ENCODE data around the gene TMEM132C. TPM values are rescaled to one million over a fixed set of nuclear protein-coding genes. Genes with fewer than 3 reads are reported as not detected.

Gene TMEM132C
- total RNA-seq, 1 experiment from 2014 or later = not detected

GRCh38 chr12:128709660-128710059, 442.7 kb downstream of the TMEM132C start:
- H3K9me3 Mint-ChIP-seq = peaks cover 65% of the 10 kb centered on the region
- CTCF ChIA-PET = no interaction called here

More at GRCh38 chr12:128709660-128710059, 442.7 kb downstream of the TMEM132C start:
- no peak for ATAC-seq
- TF ChIP-seq, protein P1, sequence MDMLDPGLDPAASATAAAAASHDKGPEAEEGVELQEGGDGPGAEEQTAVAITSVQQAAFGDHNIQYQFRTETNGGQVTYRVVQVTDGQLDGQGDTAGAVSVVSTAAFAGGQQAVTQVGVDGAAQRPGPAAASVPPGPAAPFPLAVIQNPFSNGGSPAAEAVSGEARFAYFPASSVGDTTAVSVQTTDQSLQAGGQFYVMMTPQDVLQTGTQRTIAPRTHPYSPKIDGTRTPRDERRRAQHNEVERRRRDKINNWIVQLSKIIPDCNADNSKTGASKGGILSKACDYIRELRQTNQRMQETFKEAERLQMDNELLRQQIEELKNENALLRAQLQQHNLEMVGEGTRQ (CRISPR knock-in tag; IDR thresholded peaks at IDR 0.05) = no peak
- TF ChIP-seq HMGA2 (CRISPR knock-in tag; IDR thresholded peaks at IDR 0.05) (no peak), ZNF263 (CRISPR knock-in tag; IDR thresholded peaks at IDR 0.05; ENCODE audit: low read depth) (no peak), ZNF416 (CRISPR knock-in tag; IDR thresholded peaks at IDR 0.05) (no peak), ETV6 (CRISPR knock-in tag; IDR thresholded peaks at IDR 0.05) (no peak), ZNF317 (CRISPR knock-in tag; IDR thresholded peaks at IDR 0.05; ENCODE audit: borderline replicate concordance, low read depth) (no peak), SMAD3 (CRISPR knock-in tag; IDR thresholded peaks at IDR 0.05; ENCODE audit: borderline replicate concordance) (no peak), ZNF425 (CRISPR knock-in tag; conservative IDR thresholded peaks at IDR 0.05) (no peak), CTCF (IDR thresholded peaks at IDR 0.05) (no peak), ZBTB21 (CRISPR knock-in tag; IDR thresholded peaks at IDR 0.05; ENCODE audit: borderline replicate concordance) (no peak), JUN (CRISPR knock-in tag; IDR thresholded peaks at IDR 0.05) (no peak)
- TF ChIP-seq, protein P2, sequence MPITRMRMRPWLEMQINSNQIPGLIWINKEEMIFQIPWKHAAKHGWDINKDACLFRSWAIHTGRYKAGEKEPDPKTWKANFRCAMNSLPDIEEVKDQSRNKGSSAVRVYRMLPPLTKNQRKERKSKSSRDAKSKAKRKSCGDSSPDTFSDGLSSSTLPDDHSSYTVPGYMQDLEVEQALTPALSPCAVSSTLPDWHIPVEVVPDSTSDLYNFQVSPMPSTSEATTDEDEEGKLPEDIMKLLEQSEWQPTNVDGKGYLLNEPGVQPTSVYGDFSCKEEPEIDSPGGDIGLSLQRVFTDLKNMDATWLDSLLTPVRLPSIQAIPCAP (CRISPR knock-in tag; IDR thresholded peaks at IDR 0.05) = no peak
- TF ChIP-seq, protein P3, sequence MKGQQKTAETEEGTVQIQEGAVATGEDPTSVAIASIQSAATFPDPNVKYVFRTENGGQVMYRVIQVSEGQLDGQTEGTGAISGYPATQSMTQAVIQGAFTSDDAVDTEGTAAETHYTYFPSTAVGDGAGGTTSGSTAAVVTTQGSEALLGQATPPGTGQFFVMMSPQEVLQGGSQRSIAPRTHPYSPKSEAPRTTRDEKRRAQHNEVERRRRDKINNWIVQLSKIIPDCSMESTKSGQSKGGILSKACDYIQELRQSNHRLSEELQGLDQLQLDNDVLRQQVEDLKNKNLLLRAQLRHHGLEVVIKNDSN (CRISPR knock-in tag; IDR thresholded peaks at IDR 0.05) = no peak
- TF ChIP-seq, protein P4, sequence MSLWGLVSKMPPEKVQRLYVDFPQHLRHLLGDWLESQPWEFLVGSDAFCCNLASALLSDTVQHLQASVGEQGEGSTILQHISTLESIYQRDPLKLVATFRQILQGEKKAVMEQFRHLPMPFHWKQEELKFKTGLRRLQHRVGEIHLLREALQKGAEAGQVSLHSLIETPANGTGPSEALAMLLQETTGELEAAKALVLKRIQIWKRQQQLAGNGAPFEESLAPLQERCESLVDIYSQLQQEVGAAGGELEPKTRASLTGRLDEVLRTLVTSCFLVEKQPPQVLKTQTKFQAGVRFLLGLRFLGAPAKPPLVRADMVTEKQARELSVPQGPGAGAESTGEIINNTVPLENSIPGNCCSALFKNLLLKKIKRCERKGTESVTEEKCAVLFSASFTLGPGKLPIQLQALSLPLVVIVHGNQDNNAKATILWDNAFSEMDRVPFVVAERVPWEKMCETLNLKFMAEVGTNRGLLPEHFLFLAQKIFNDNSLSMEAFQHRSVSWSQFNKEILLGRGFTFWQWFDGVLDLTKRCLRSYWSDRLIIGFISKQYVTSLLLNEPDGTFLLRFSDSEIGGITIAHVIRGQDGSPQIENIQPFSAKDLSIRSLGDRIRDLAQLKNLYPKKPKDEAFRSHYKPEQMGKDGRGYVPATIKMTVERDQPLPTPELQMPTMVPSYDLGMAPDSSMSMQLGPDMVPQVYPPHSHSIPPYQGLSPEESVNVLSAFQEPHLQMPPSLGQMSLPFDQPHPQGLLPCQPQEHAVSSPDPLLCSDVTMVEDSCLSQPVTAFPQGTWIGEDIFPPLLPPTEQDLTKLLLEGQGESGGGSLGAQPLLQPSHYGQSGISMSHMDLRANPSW (CRISPR knock-in tag; conservative IDR thresholded peaks at IDR 0.05; ENCODE audit: low read depth) = no peak
- TF ChIP-seq, protein P5, sequence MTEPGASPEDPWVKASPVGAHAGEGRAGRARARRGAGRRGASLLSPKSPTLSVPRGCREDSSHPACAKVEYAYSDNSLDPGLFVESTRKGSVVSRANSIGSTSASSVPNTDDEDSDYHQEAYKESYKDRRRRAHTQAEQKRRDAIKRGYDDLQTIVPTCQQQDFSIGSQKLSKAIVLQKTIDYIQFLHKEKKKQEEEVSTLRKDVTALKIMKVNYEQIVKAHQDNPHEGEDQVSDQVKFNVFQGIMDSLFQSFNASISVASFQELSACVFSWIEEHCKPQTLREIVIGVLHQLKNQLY (CRISPR knock-in tag; IDR thresholded peaks at IDR 0.05) = no peak
- TF ChIP-seq, protein P6, sequence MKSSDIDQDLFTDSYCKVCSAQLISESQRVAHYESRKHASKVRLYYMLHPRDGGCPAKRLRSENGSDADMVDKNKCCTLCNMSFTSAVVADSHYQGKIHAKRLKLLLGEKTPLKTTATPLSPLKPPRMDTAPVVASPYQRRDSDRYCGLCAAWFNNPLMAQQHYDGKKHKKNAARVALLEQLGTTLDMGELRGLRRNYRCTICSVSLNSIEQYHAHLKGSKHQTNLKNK (CRISPR knock-in tag; IDR thresholded peaks at IDR 0.05) = no peak
- DNase-seq (ENCODE audit: low spot score) = no peak
- peaks cover 14% of the 10 kb centered on the region for H3K27me3 Mint-ChIP-seq (ENCODE audit: low read depth)
- POLR2A ChIA-PET = no interaction called here
- no peak overlapping the region for H3K27ac Mint-ChIP-seq
- peaks cover 63% of the 10 kb centered on the region for H3K36me3 Mint-ChIP-seq
- H3K4me1 Mint-ChIP-seq = no peaks in the 10 kb centered on the region
- H3K4me3 Mint-ChIP-seq = no peak overlapping the region

All from WTC11 (cell line).